ENCODE results near the gene SLC12A8.

DNA sequence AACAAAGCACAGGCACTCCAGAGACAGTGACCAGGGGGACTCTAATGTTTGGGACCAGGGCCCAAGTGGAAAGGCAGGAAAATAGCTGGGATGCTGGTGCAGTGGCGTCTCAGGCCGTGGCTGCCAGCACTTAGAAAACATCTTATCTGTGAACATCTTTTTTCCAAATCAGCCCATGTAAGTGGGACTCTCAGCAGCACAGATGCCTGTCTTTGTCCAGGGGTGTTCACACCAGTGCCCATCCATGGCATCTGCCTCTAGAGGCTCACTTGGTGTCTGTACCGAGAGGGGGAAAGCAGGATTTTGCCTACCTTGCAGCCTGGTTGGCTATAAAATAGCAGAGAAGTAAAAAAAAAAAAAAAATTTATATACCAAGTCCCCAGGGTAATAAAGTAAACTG lies 26.7 kb downstream of the SLC12A8 start:
- TF ChIP-seq EZH2 (IDR thresholded peaks at IDR 0.05; ENCODE audit: low read length, missing control alignments), result no peak
- TF ChIP-seq, protein P1, sequence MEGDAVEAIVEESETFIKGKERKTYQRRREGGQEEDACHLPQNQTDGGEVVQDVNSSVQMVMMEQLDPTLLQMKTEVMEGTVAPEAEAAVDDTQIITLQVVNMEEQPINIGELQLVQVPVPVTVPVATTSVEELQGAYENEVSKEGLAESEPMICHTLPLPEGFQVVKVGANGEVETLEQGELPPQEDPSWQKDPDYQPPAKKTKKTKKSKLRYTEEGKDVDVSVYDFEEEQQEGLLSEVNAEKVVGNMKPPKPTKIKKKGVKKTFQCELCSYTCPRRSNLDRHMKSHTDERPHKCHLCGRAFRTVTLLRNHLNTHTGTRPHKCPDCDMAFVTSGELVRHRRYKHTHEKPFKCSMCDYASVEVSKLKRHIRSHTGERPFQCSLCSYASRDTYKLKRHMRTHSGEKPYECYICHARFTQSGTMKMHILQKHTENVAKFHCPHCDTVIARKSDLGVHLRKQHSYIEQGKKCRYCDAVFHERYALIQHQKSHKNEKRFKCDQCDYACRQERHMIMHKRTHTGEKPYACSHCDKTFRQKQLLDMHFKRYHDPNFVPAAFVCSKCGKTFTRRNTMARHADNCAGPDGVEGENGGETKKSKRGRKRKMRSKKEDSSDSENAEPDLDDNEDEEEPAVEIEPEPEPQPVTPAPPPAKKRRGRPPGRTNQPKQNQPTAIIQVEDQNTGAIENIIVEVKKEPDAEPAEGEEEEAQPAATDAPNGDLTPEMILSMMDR (conservative IDR thresholded peaks at IDR 0.05 in 1 of 2, IDR thresholded peaks at IDR 0.05 in 1 of 2; ENCODE audit: low read depth in 1 of 2, low read length in 2 of 2), result no peak
